HG03135 (cell line): ENCODE data around the gene EBF3.
"Not testable (repeated sequence)": the region's sequence is repeated elsewhere in the genome, so short reads cannot be mapped to it uniquely, and the experiment has no call there.

Source experiments
- ATAC-seq: cut with Tn5 transposase; IDR thresholded peaks from one replicate; pipeline ENCODE4 v1.9.1; 2021; ENCODE audit warnings: mild to moderate bottlenecking, moderate library complexity; ENCODE audit not compliant: unreplicated experiment

The EBF3 gene

DNA sequence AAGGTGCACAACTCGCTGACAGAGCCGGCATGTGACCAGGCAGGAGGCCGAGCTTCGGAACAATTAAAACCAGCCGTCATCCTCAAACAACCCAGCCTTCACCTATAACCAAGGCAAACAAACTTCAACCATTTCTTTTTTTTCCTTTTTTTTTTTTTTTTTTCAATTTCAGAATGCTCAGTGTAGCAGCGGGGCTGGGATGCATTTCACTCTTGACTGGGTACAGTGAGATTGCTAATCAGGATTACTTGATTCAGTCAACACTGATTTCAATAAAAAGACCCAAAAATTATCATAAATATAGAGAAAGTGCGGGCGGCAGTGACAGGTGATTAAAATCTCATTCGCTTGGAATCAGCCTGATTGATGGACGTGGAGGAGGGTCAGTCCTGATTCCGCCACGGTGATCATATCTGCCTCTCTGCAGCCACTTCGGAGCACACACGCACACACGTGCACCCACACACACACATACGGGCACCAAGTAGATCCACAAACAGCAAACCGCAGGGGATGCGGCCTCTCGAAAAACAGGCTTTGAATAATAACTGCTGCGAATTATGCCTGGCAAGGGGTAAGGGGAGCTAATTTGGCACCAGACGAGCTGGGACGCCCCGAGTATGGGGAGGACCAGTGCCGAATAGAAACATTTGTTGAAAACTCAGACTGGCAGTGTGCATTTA lies 31.2 kb downstream of the EBF3 start:
- ATAC-seq, result no peak

DNA sequence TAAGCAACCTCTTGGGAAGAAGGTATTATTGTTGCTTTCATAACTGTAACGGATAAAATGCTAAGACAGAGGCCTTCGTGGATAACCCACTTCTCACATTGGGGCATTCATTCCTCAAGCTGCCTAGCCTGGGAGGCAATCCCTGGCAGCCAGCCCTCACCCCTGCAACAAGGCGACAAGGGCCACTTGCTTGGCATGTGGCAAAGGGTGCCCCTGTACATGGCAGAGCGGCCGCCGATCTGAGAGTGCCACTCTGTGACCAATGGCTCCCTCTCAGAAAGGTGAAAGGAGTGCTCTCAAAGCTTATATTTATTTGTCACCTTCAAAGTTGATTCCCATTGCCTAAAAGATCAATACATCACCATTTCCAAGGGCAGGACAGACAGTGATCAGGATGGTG lies 31.9 kb downstream of the EBF3 start:
- ATAC-seq, result no peak

DNA sequence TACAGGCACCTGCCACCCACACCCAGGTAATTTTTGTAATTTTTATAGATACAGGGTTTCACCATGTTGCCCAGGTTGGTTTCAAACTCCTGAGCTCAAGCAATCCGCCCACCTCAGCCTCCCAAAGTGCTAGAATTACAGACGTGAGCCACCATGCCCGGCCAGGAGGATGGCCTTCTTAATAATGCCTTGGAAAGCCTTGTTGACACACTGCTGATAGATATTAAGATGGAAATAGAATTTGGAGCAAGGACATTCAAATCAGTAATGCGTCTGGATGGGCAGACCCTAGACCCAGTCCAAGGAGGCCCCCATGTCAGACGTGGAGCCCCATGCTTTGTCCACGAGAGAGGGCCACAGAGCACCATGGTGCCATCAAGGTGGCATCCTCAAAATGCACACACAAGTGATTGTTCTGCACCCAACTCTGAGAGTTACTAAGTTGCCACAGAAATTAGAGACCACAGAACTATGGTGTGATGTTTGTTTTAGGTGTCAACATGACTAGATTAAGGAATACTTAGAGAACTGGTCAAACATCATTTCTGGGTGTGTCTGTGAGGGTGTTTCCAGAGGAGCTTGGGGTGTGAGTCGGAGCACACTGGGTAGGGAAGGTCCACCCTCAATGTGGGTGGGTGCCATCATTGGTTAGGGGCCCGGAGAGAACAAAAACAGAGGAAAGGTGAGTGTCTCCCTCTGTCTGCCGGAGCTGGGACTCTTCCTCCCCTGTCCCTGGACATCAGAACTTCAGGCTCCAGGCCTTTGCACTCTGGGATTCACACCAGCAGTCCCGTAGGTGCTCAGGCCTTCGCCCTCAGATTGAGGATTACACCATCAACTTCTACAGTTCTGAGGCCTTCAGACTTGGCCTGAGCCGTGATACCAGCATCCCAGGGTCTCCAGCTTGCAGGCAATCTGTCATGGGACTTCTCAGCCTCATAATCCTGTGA lies 34.5 kb downstream of the EBF3 start:
- ATAC-seq, result no peak

DNA sequence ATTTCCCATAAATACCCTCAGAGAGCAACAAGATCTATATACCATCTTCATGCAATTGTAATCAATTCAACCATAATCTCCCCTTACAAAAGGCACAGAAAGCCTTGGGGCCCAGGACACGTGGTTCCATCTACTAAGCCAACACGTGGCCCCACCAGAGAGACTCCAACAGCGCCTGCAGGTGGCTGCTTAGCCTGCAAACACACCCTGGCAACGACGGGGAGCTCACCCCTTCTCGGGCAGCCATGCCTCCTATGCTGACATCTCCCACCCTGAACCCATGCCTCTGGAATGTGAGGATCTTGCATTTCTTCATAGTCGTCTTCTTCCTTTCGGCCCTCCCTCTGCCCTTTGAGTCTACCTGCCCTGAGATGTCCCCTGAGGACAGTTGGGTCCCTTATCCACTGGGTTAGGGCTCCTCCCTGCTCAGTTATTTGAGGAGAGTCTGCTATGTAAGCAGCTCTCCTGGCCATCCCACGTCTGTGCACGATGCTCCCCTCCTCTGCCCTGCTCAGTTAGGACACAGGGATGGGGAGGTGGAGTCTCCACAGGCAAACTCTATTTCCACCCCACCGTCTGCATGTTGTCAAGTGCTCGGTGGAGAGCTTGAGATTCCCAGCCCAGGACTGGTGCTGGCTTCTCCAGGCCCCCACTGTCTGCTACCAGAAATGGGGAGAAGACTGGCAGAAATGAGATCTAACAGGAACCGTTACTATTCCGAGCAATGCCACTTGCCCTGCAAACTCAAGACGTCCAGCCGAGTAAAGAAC lies 36.5 kb downstream of the EBF3 start:
- no peak for ATAC-seq

DNA sequence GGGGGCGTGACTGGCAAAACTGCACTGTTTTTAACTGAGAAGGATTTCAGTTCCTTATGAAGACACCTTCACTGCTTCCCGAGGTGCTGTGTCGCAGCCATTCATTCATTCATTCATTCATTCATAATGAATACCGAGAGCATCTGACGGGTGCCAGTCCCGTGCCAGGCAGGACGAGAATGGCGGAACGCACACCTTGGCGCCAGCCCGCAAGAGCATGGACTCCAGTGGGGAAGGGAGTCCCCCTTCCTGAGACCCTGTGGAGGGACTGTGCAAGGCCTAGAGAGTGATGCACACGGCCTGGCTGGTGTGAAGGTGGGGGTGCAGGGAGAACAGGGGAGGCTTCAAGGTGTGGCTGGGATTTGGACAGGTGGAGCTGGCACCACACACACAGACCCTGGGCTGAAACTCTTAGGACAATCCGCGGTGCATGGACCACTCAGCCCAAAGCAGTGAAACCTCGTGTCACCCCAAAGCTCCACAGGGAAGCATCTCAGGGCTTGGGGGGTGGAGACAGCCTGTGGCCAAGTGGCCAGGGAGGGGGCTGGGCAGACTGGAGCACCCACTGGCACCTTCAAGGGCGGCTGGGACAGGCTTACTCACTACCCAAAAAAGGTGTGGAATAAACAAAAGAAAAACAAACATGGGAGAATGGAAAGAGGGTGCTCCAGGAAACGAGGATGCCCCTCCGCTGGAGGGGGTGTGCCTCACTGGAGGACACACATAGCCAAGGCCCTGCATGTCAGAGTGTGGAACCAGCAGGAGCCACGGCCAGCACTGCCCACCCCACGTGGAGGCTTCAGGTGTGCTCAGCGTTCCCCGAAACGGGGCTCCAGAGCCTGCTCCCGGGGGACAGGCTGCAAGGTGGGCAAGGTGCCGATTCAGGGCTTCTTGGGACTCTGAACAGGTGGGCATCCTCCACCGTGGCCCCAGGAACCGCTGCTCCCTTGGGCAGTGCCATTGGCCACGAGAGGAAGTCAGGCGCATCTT lies 37.7 kb downstream of the EBF3 start:
- no peak for ATAC-seq

DNA sequence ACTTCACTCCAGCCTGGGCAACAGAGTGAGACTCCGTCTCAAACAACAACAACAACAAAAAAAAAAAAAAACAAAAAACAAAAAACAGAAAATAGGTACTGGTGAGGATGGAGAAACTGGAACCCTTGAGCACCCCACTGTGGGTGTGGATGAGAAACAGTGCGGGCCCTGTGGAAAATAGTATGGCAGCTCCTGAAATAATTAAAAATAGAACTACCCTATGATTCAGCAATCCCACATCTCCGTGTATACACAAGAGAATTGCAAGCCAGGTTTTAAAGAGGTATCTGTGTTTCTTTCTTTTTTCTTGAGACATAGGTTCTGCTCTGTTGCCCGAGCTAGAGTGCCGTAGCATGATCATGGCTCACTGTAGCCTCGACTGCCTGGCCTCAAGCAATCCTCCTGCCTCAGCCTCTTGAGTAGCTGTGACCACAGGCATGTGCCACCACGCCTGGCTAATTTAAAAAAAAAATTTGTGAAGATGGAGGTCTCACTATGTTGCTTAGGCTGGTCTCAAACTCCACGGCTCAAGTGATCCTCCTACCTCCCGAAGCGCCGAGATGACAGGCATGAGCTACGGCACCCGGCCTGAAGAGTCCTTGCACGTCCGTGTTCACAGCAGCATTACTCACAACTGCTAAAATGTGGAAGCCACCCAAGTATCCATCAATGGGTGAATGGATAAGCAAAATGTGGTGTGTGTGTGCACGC lies 39.5 kb downstream of the EBF3 start:
- ATAC-seq, result no peak

DNA sequence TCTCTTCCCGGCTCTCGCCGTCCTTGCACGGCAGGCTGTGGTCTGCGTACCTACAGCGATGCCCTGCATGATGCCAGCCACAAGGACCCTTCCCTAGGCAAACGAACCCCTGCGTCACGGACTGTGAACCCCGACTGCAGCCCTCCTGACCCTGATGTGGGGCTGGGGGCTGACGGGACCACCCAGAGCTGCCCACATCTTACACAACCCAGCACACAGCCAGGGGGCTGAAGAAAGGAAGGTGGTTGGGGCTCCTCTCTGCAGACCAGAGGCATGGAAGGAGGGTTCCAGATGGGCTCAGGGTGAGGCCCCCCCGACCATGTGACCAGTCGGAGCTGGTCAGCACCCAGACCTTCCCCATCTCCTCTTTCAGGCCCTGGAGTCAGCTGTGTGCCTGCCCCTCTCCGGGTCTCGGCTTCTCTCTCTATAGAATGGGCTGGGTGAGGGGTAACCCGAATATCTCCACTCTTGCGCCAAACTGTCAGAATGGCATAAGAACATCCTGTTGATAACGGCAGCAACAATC lies 41.4 kb downstream of the EBF3 start:
- no peak for ATAC-seq

DNA sequence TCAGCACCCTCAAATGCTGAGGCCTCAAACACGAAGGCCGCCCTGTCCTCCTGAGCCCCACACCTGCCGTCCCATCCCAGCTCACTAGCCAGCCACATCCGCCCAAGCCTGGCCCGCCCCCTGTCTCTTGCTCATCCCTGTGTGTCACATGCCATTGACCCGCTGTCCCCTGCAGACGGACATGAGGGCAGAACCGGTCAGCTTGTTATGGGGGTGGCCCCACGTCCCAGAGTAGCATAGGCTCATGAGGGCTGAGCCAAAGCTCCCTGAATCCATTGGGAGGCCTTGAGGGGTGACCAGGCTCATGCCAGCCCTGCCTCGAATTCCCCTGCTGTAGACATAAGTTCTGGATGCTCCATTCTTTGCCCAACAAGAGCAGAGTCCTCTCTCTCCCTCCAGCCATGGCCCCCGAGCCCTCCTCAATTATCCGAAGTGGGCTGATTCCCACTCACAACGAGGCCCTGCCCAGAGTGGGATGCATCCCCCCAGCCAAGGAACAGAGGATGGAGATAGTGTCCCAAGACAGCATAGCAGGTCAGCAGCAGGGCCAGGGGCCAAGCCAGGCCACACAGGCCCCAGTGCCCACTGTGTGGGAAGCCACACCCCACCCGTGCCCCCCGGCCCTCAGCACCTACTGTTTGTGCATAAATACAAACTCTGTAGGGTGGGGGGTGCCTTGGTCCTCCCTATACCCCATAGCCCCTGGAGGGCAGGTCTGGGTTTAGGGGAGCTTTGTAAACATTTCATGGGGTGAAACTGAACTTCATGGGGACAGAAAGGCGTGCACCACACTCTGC lies 42.1 kb downstream of the EBF3 start:
- no peak for ATAC-seq

DNA sequence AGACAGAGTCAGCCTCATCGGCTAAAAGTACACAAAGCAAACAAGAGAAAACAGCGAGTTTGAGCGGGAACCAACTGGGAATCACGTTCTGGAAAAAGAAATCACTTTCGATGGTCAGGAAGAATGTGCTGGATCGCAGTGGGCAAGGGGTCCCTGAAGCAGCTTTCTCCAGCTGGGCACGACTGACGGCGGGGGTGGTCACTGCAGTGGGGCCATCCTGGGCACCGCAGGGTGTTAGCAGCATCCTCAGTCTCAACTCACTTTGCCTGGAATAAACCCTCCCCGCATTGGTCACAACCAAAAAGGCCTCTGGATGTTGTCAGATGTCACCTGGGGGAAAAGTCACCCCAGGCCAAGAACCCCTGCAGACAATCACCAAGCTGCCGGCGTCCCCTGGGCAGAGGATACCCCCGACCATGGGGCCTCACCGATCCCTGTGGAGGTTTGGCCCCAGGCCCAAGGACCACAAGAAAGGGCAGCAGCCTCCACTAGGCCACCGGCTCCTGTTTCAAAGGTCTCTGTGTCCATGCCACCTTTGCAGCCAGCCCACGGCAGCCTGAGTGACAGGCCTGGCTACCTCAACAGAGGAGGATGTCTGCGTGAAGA lies 42.9 kb downstream of the EBF3 start:
- no peak for ATAC-seq

DNA sequence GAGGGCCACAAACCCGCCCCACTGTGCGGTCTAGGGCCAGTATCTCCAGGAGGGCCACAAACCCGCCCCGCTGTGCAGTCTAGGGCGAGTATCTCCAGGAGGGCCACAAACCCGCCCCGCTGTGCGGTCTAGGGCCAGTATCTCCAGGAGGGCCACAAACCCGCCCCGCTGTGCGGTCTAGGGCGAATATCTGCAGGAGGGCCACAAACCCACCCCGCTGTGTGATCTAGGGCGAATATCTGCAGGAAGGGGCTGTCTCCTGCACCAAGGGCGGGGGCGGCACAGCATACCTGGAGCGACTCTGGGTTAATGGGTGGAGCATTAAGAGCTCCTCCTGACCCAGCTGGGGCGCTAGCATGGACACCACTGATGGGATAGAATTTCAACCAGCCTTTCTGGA lies 43.9 kb downstream of the EBF3 start:
- not testable (repeated sequence) for ATAC-seq

DNA sequence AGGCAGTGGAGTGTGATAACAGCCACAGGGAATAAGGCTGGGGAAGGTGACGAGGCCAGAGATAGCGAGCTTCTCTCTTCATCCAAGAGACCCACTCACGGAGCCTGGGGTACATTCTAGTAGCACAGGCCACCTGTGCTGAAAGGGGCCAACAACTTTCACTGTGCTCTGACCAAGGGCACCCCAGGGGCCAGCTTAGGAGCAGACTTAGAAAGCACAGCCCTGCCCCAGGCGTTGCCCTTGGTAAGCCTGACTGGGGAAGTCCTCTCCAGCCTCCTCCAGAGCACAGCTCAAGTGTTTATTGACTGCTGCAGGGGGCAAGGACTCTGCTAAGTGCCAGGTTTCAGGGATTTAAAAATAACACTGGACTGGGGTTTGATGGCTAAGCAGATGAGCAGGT lies 44.7 kb downstream of the EBF3 start:
- ATAC-seq, result no peak

DNA sequence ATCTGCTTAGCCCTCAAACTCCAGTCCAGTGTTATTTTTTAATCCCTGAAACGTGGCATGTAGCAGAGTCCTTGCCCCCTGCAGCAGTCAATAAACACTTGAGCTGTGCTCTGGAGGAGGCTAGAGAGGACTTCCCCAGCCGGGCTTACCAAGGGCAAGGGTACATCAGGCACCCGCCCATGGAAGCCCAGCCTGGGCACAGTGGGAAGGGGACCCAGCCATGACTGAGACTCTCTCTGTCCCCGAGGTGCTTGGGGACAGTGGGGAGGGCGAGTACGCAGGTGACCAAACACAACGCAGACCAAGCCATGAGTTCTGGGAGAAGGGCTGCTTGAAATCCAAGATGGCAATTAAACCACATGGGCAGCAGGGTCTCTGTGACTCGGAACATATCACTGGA lies 45.2 kb downstream of the EBF3 start:
- no peak for ATAC-seq

DNA sequence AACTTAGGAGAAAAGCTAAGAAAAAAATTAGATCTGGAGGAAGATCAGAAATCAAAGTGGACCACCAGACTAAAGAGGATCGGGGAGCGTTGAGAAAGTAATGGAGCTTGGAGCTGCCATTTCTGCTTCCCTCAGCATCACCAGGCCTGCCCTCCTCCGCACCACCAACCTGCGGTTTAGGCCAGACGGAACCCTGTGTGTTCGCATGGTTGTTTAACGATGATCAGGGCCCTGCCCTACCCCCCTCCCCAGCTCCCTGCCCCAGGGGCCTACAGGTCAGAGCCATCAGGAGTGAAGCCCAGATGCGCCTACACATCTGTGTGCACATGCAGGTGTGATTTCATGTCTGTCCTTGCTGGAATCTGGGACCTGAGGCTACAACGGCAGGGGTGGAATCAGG lies 45.7 kb downstream of the EBF3 start:
- ATAC-seq, result no peak

DNA sequence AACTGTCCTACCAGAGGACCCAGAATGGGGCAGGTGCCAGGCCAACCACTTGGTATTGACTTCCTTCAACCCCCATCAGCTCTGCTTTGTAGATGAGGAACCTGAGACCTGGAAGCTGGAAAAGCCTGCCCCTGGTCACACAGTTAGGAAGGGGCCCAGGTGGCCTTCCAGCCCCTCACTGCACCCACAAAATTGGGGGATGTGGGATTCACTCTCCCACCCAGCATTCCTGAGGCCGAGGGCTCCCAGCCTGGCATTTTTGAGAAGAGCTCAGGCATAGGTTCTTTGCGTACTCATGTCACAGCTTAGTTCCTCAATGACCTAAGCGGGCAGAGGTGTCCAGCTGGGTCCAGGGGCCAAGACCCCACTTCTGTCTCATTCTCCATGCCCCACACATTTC lies 46.1 kb downstream of the EBF3 start:
- ATAC-seq, result no peak

DNA sequence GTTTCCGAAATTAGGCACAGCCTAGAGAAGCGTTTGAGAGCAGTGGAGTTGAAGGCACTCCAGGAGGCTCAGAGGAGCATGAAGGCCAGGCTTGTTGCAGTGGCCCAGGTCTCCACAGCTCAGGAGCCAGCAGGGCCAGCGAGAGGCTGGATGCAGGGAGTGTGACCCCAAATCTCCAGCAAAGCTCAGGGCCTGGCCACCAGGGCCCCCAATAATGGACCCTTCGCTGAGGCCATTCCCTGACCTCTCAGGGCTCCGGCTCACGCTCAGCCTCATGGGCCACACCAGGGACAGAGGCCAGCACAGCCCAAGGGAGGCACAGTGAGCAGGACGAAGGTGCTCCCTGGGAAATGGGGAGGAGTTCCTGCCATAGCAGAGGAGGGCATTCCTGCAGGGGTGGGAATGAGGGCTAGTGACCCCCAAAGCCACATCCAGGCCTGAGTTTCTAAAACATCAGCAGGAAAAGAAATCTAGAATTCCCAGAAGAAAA lies 47.5 kb downstream of the EBF3 start:
- ATAC-seq, result no peak

DNA sequence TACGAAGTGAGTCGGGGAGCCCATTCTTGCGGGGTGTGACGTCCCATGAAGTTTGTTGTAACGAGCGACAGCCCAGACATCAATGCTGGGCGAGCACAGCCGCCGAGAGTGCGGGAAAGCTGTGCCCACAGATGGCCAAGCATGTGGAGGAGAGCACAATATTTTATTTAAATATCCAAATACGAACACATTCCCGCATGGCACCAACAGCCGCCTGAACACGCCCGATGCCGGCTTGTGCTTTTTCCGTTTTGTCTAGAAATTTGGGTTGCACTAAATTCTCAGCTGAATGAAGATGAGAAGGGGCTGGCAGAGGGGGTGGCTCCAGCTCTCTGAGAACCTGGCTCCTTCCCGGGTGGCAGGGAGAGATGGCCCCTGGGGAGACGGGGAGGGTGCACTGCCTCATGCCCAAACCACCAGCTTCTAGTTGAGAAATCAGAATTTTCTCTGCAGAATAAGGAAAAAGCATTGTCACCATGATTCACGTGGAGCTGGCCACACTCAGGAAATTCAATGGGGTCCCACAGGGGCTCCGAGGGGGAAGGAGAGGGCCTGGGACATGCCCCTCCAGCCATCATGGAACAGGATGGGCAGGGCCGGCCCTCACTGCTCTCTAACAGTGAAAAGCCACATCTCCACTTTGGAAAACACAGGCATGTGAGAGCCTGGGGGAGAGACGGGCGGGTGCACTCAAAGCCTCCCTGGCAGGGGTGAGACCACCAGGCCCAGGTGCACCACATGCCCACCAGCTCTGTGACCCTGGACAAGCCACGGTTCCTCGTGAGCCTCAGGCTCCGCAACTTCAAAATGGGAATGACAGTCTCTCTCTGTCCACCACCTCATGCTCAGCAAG lies 48.3 kb downstream of the EBF3 start:
- ATAC-seq, result no peak

DNA sequence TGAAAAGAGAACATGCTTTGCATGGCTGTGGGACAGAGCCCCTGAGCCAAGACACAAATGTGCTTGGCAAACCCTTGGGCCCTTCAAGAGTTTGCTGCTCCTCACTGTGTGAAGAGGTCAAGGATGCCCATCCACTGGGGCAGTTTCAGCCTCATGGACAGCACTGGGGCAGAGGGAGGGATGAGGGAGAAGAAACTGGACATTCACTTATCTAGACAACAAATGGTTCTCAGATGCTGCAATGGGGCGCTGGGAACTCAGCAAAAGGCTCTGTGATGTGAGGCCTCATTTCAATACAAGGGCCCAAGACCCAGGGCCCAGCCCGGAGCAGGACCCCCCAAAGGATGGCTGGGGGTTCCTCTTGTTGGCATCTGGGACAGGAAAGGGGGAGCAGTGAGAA lies 49.1 kb downstream of the EBF3 start:
- ATAC-seq, result no peak
